ENCODE measurements around the gene CYP2S1.
"Not testable (repeated sequence)": the region's sequence is repeated elsewhere in the genome, so short reads cannot be mapped to it uniquely, and the experiment has no call there.

The CYP2S1 gene

DNA sequence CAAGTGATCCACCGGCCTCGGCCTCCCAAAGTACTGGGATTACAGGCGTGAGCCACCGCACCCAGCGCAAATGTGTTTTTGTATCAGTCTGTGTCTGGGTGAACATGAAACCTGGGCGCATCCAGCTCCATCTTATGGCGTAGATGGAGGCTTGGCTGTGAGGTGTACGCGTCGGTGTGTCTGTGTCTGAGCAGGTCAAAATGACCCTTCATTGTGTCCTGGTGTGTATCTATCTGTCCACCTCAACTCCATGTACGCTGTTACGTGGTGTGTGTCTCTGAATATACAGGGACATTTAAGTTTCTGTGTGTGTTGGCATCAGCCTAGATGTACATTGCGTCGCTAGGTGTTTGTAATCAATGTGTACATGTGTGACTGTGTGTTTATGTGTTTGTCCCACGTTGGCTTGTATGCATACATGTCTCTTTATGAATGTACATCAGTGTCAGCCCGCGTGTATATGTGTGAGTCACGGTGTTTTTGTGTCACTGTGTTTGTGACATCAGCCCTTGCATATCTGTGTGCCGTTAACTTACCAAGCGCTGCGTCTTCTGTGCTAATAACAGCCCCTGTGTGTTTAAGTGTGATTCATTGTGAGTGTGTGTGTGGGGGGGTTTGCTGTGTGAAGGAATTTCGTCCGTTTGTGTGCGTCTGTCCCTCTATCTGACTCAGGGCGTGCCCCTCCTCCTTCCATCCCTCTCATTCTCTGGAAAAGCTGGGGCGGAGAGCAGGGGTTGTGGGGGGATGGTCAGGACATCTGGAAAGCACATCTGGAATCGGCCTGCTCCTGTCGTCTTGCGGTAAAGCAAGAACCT lies 32.4 kb downstream of the CYP2S1 start:
- DNase-seq (ENCODE audit: low read depth in 1 of 2, low spot score in 1 of 2): peak in 1 of 2 donors; percentile 27

GRCh38 chr19:41226053-41226873 lies 33.2 kb downstream of the CYP2S1 start:
- DNase-seq (ENCODE audit: low read depth in 1 of 2, low spot score in 1 of 2): peak in 1 of 2 donors; percentile 8

DNA sequence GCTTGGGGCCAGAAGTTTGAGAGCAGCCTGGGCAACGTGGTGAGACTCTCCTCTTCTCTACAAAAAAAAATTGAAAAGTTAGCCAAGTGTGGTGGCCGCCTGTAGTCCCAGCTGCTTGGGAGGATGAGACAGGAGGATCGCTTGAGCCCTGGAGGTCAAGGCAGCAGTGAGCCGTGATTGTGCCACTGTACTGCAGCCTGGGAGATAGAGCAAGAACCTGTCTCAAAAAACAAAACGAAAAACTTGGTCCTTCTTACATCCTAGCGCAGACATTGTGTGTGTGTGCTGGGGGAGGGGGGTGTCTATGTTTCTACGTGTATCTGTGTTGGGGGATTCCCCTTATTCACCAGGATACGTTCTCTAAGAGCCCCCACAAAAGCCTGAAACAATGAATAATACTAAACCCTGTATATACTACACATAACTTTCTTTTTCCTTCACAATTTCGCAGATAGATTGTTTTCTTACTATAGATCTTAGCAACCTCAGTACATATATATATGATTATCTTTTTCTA lies 33.9 kb downstream of the CYP2S1 start:
- no peak for DNase-seq (ENCODE audit: low read depth in 1 of 2, low spot score in 1 of 2)

GRCh38 chr19:41228486-41228885 lies 35.5 kb downstream of the CYP2S1 start:
- no peak for DNase-seq (ENCODE audit: low read depth in 1 of 2, low spot score in 1 of 2)

- not testable (repeated sequence) for DNase-seq (ENCODE audit: low read depth in 1 of 2, low spot score in 1 of 2)
Measured at GRCh38 chr19:41229338-41229737, 36.3 kb downstream of the CYP2S1 start.

- no peak for DNase-seq (ENCODE audit: low read depth in 1 of 2, low spot score in 1 of 2)
Measured at GRCh38 chr19:41230067-41230857, 37.2 kb downstream of the CYP2S1 start.

DNA sequence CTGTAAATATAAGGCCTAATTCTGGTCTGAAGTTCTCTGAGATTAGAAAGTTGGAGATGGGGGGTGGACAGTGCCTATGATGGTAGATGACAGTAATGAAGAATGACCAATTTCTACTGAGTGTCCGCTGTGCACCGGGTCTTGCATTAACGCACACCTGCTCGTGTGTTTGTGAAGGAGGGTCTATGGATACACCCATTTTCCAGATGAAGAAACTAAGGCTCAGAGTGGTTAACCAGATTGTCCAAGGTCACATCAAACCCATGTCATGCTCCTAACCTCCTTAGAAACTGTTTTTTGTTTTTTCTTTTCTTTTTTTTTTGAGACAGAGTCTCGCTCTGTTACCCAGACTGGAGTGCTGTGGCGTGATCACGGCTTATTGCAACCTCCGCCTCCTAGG lies 39.7 kb downstream of the CYP2S1 start:
- DNase-seq (ENCODE audit: low read depth in 1 of 2, low spot score in 1 of 2): no peak

GRCh38 chr19:41233748-41234240 lies 40.8 kb downstream of the CYP2S1 start:
- no peak for DNase-seq (ENCODE audit: low read depth in 1 of 2, low spot score in 1 of 2)

- no peak for DNase-seq (ENCODE audit: low read depth in 1 of 2, low spot score in 1 of 2)
Measured at GRCh38 chr19:41234512-41235168, 41.6 kb downstream of the CYP2S1 start.

GRCh38 chr19:41235480-41235879 lies 42.5 kb downstream of the CYP2S1 start:
- DNase-seq (ENCODE audit: low read depth in 1 of 2, low spot score in 1 of 2): no peak

DNA sequence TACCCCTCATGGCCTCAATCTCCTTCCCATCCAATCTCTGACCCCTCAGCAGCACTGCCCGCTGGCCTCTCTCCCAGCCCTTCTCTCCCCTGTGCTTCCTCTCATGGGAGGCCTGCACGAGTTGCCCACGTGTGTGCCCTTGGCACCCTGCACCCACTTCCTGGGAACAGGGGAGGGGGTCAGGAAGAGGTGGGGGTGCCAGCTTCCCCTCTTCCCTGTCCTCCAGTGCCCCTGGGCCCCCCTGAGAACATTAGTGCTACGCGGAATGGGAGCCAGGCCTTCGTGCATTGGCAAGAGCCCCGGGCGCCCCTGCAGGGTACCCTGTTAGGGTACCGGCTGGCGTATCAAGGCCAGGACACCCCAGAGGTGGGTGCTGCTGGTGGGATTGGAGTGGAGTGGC lies 45.2 kb downstream of the CYP2S1 start:
- no peak for DNase-seq (ENCODE audit: low read depth in 1 of 2, low spot score in 1 of 2)

- no peak for DNase-seq (ENCODE audit: low read depth in 1 of 2, low spot score in 1 of 2)
Measured at GRCh38 chr19:41239363-41239762, 46.3 kb downstream of the CYP2S1 start.

GRCh38 chr19:41239961-41240574 lies 47.0 kb downstream of the CYP2S1 start:
- DNase-seq (ENCODE audit: low read depth in 1 of 2, low spot score in 1 of 2): no peak

GRCh38 chr19:41241859-41242258 lies 48.8 kb downstream of the CYP2S1 start:
- DNase-seq (ENCODE audit: low read depth in 1 of 2, low spot score in 1 of 2): no peak

DNA sequence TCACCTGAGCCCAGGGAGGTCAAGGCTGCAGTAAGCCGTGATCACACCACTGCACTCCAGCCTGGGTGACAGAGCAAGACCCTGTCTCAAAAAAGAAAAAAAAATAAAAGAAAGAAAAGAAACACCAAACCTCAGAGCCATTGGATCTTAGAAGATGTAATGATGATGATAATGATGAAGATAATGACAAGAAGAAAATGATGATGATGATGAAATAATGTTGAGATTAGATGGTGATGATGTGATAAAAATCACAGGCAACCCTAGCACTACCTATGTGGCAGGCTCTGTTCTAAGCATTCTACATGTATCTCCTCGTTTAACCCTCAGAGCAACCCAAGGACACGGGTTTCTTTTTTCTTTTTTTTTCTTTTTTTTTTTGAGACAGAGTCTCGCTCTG lies 51.1 kb downstream of the CYP2S1 start:
- DNase-seq (ENCODE audit: low read depth in 1 of 2, low spot score in 1 of 2): no peak

DNA sequence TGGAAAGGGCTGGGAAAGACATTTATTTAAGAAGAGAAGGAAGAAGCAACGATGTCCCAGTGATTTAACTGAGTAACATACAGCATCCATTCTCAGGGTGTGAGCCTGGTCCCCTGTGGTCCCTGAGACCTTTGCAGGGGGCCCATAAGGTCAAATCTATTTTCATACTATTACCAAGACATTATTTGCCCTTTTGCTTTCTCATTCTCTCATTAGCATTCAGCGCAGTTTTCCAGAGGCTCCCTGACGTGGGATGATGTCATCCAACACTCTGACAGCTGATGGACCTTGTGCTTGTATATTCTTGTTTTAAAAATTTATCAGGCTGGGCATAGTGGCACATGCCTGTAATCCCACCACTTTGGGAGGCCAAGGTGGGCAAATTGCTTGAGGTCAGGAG lies 52.8 kb downstream of the CYP2S1 start:
- no peak for DNase-seq (ENCODE audit: low read depth in 1 of 2, low spot score in 1 of 2)

DNA sequence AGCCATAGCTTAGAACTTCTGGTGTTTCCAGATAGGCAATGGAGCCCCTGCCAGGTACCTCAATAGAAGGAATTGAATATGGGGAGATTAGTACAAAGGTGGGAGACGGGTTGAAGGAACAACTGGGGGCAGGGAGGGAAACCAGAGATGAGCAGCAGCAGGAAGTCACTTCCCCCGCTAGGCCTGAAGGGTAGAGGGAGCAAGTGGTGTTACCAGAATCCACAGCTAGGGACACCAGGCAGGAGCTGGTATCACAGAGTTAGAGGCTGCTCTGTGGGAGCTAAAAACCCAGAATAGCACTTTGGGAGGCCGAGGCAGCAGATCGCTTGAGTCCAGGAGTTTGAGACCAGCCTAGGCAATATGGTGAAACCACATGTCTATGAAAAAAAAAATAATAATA lies 55.9 kb downstream of the CYP2S1 start:
- no peak for DNase-seq (ENCODE audit: low read depth in 1 of 2, low spot score in 1 of 2)

DNA sequence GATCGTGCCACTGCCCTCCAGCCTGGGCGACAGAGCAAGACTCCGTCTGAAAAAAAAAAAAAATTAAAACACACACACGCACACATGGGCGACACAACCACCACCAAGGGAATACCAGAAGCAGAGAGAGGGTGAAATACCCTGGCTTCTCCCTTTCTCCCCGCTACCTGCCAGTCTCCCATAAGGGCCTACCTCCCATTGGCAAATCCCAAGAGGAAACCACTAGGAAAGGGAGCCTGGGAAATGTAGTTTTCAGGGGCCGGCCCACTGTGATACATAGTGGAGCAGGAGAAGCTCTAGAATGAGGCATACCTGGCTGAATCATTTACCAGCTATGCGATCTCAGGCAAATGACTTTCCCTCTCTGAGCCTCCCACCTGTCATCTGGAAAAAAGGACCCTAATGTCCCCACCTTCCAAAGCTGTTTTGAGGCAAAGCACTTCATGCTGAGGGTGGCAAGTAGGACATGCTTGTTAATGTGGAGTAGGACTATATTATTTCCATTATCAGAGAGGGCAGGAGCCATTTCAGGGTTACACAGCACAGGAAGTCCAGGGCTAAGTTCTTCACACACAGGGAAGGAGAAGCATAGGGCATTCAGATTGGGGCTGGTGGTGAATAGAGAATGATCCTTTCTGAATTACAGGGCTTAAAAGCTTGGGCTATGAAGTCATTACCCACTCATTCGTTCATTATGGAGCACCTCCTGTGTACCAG lies 56.8 kb downstream of the CYP2S1 start:
- no peak for DNase-seq (ENCODE audit: low read depth in 1 of 2, low spot score in 1 of 2)

DNA sequence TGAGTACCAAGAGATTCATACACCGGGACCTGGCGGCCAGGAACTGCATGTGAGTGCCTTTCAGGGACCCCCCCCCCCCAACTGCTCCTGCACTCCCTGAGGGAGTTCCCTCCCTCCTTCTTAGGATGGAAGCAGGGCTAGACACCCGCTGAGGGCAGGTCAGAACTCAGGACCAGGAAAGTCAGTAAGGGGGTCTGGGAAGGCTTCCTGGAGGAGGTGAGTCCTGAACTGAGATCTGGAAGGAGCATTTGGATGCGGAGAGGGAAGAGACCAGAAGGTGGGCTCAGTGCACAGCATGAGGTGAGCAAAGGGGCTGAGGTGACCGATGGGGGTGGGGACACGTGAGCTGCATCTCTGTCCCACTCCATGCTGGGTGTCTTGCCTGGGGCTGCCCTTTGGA lies 60.6 kb downstream of the CYP2S1 start:
- no peak for DNase-seq (ENCODE audit: low read depth in 1 of 2, low spot score in 1 of 2)

DNA sequence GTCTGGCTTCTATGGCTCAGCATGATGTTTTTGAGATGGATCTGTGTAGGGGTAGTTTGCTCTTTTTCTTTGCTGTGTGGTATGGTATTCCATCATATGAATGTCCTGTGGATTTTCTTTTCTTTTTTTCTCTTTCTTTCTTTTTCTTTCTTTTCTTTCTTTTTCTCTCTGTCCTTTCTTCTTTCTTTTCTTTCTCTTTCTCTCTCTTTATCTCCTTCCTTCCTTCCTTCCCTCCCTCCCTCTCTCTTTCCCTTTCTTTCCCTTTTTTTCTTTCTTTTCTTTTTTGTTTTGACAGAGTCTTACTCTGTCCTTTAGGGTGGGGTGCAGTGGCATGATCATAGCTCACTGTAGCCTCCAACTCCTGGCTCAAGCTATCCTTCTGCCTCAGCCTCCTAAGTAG lies 62.2 kb downstream of the CYP2S1 start:
- DNase-seq (ENCODE audit: low read depth in 1 of 2, low spot score in 1 of 2): no peak
